Subcutaneous abdominal adipose tissue (tissue), 5 donors: ENCODE data around the gene SLC1A2.

Experiments used
- H3K27ac ChIP-seq: one replicate; pipeline ENCODE4 v1.7.0; 2013; ENCODE audit warnings: low read depth, mild to moderate bottlenecking, inconsistent platforms, low read length, moderate library complexity
- H3K27me3 ChIP-seq, 5 donors: one replicate each; pipeline ENCODE4 v1.7.0; 2013; ENCODE audit warnings: low read length in 5 of 5, inconsistent platforms in 1 of 5; ENCODE audit not compliant: control insufficient read depth in 5 of 5, insufficient read depth in 4 of 5
- H3K36me3 ChIP-seq, 5 donors: one replicate each; pipeline ENCODE4 v1.7.0; 2013; ENCODE audit warnings: low read length in 5 of 5; ENCODE audit not compliant: control insufficient read depth in 5 of 5, insufficient read depth in 5 of 5
- H3K4me1 ChIP-seq, 5 donors: one replicate each; pipeline ENCODE4 v1.7.0; 2013; ENCODE audit warnings: low read length in 5 of 5, mild to moderate bottlenecking in 3 of 5, moderate library complexity in 1 of 5; ENCODE audit not compliant: control insufficient read depth in 5 of 5, insufficient read depth in 5 of 5
- H3K4me3 ChIP-seq, 5 donors: one replicate each; pipeline ENCODE4 v1.7.0; 2013; ENCODE audit warnings: low read length in 5 of 5, low read depth in 1 of 5
- H3K9ac ChIP-seq, 5 donors: one replicate each; pipeline ENCODE4 v1.7.0; 2013; ENCODE audit warnings: low read length in 5 of 5, mild to moderate bottlenecking in 4 of 5, moderate library complexity in 3 of 5
- H3K9me3 ChIP-seq, 5 donors: one replicate each; pipeline ENCODE4 v1.7.0; 2013; ENCODE audit warnings: low read length in 5 of 5; ENCODE audit not compliant: control insufficient read depth in 5 of 5
- donor health status: healthy.
- donor health status: healthy.
- donor health status: healthy.
- donor health status: healthy.
- donor health status: healthy.

Gene SLC1A2

GRCh38 chr11:35365395-35365794 is 54.0 kb downstream of the SLC1A2 start:
- Histone ChIP-seq H3K4me3 (no peak overlapping the region), H3K9me3 (peaks cover 0 to 7% (median 4%) of the 10 kb centered on the region in 5 donors), H3K4me1 (peaks cover 8 to 22% (median 21%) of the 10 kb centered on the region in 5 donors), H3K27ac (no peak overlapping the region), H3K27me3 (no peaks in the 10 kb centered on the region), H3K36me3 (no peaks in the 10 kb centered on the region), H3K9ac (no peak overlapping the region)

DNA sequence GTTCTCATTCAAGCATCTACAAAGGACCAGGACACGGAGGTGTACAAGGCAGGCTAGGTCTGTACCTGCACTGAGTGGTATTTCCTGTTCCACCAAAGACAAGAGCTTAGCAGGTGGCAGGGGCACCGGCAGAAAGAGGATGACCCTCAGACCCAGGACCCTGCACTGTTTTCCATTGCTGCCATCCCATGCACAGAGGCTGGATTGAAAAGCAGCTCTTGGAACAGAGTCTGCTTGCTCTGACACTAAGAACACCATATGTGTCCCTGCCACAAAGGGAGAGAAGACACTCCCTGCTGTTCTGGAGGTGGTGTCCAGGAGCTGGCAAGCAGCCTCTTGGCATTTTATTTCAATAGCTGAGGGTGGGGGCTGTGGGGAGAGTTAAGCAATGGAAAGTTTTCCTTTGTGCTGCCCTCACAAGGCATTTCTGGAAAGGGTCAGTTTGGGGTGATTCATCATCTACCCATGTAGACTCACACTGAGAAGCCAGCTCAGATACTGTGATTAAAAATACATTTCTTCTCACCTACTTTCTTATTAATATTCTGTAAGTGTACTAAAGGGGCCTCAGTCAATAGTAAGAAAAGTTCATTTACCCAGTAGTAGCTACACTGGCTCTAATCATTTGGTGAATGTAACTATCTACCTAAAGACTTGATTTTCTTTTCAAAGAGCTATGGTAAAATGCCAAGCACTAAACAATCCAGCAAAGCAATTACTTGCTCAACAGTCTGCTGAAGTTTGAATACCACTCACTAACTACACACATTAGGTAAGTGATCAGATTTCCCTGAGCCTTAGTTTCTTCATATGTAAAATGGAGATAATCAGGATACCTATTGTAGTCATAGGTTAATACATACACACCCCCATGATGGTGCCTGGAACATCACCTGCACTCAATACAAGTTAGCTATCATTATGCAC is 55.2 kb downstream of the SLC1A2 start:
- Histone ChIP-seq H3K36me3 (no peaks in the 10 kb centered on the region), H3K9ac (peak overlapping the region in 3 of 5 donors; percentile 5 to 36 (median 29)), H3K4me1 (peaks cover 14 to 31% (median 29%) of the 10 kb centered on the region in 5 donors), H3K4me3 (peak overlapping the region in 1 of 5 donors; percentile 17), H3K27ac (peak overlapping the region; percentile 80), H3K27me3 (no peaks in the 10 kb centered on the region), H3K9me3 (peaks cover 0 to 7% (median 4%) of the 10 kb centered on the region in 5 donors)

- H3K4me1 ChIP-seq: peaks cover 14 to 35% (median 29%) of the 10 kb centered on the region in 5 donors
- H3K9ac ChIP-seq: peak overlapping the region in 2 of 5 donors; percentile 5 to 9
- H3K9me3 ChIP-seq: peaks cover 0 to 7% (median 4%) of the 10 kb centered on the region in 5 donors
- no peaks in the 10 kb centered on the region for H3K36me3 ChIP-seq
- H3K27me3 ChIP-seq: no peaks in the 10 kb centered on the region
- H3K4me3 ChIP-seq: no peak overlapping the region
- peak overlapping the region; percentile 77 for H3K27ac ChIP-seq
These were observed 56.0 kb downstream of the SLC1A2 start for GRCh38 chr11:35363246-35363801.

DNA sequence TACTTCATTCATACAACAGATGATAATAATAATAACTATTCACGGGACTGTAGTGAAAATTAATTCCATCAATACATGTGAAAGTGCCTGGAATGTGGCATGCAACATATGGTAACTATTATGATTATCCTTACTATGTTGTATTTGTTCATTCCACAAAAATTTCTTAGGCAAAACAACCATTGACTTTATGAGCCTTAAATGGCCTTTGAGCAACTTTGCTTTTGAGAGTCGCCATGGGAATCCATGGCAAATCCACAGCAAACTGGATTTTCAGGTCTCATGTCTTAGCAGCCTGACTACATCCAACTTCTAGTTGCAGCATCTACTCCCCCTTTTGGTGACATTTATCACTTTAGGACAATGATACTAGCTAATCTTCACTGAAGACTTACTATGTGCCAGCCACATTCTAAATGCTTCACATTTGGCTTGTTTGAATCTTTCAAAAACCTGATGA is 56.8 kb downstream of the SLC1A2 start:
- no peak overlapping the region for H3K4me3 ChIP-seq
- no peaks in the 10 kb centered on the region for H3K27me3 ChIP-seq
- peak overlapping the region; percentile 77 for H3K27ac ChIP-seq
- peaks cover 14 to 35% (median 33%) of the 10 kb centered on the region in 5 donors for H3K4me1 ChIP-seq
- H3K9ac ChIP-seq: no peak overlapping the region
- peaks cover 0 to 7% (median 4%) of the 10 kb centered on the region in 5 donors for H3K9me3 ChIP-seq
- no peaks in the 10 kb centered on the region for H3K36me3 ChIP-seq

DNA sequence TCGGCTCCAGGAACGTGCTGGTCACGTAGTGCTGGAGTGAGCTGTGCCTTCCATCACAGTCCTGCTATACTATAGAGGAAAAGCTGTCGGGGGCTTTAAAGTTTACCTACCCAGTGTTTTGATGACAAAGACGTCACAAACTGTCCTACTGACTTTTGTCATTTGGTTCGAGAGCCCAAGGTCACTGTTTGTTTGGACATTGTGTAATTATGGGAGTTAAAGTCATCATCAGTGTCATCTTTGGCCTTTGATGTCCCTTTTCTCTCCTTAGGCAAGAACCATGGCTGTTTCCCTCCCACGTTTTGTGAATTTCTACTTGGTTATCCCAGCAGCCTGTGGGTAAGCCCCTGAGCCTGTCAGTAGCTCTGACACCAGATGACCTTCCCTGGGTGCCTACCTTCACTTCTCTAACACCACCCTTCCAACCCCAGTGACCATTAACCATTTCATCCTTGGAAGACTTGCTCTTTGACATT is 59.3 kb downstream of the SLC1A2 start:
- Histone ChIP-seq H3K36me3 (no peaks in the 10 kb centered on the region), H3K9me3 (no peaks in the 10 kb centered on the region), H3K27ac (peak overlapping the region; percentile 33), H3K4me3 (no peak overlapping the region), H3K4me1 (peaks cover 14 to 35% (median 34%) of the 10 kb centered on the region in 5 donors), H3K9ac (peak overlapping the region in 1 of 5 donors; percentile 30), H3K27me3 (no peaks in the 10 kb centered on the region)

- no peak overlapping the region for H3K4me3 ChIP-seq
- peaks cover 14 to 32% (median 32%) of the 10 kb centered on the region in 5 donors for H3K4me1 ChIP-seq
- peak overlapping the region in 1 of 5 donors; percentile 30 for H3K9ac ChIP-seq
- peak overlapping the region; percentile 33 for H3K27ac ChIP-seq
- H3K27me3 ChIP-seq: no peaks in the 10 kb centered on the region
- H3K9me3 ChIP-seq: no peaks in the 10 kb centered on the region
- H3K36me3 ChIP-seq: no peaks in the 10 kb centered on the region
These were observed 59.9 kb downstream of the SLC1A2 start for GRCh38 chr11:35359321-35360054.

DNA sequence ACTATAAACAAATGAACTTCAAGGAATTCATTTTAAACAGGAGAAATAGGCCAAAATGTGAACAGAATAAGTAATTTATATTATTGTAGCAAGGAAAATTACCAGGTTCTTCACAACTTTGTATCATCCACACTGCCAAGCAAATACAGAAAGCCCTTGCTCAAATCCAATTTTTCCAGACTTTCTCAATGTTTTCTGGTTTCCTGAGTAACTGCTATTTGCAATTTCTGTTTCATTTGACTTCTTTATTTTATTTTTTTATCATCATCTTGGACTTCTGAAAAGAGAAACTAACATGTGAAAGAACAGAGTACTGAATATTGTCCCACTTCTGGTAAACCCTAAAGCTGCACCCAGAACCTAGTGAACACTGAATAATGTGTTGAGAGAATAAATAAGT is 61.0 kb downstream of the SLC1A2 start:
- Histone ChIP-seq H3K4me3 (no peak overlapping the region), H3K4me1 (peaks cover 11 to 23% (median 21%) of the 10 kb centered on the region in 5 donors), H3K27ac (peak overlapping the region; percentile 49)

DNA sequence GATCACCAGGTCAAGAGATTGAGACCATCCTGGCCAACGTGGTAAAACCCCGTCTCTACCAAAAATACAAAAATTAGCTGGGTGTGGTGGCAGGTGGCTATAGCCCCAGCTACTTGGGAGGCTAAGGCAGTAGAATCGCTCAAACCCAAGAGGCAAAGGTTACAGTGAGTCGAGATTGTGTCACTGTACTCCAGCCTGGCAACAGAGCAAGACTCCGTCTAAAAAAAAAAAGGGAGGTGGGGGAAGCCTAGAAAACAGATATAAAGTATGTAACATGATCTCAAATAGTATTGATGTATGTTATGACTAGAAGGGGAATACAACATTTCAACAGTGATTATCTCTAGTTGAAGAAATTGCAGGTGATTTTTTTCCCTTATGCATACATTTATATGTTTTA is 61.4 kb downstream of the SLC1A2 start:
- H3K9me3 ChIP-seq: no peaks in the 10 kb centered on the region
- H3K36me3 ChIP-seq: no peaks in the 10 kb centered on the region
- peak overlapping the region; percentile 49 for H3K27ac ChIP-seq
- no peaks in the 10 kb centered on the region for H3K27me3 ChIP-seq
- peaks cover 7 to 18% (median 16%) of the 10 kb centered on the region in 5 donors for H3K4me1 ChIP-seq
- H3K4me3 ChIP-seq: no peak overlapping the region
- H3K9ac ChIP-seq: no peak overlapping the region

More for the DNA sequence above, 61.0 kb downstream of the SLC1A2 start:
- H3K9ac ChIP-seq: no peak overlapping the region
- no peaks in the 10 kb centered on the region for H3K36me3 ChIP-seq
- H3K9me3 ChIP-seq: no peaks in the 10 kb centered on the region
- H3K27me3 ChIP-seq: no peaks in the 10 kb centered on the region

GRCh38 chr11:35355102-35355749 is 64.1 kb downstream of the SLC1A2 start:
- H3K36me3 ChIP-seq: no peaks in the 10 kb centered on the region
- H3K27me3 ChIP-seq: no peaks in the 10 kb centered on the region
- peaks cover 5 to 13% (median 11%) of the 10 kb centered on the region in 5 donors for H3K4me1 ChIP-seq
- H3K27ac ChIP-seq: no peak overlapping the region
- H3K9me3 ChIP-seq: no peaks in the 10 kb centered on the region
- no peak overlapping the region for H3K9ac ChIP-seq
- H3K4me3 ChIP-seq: no peak overlapping the region
